Lung microvascular endothelial cell (primary cell): ENCODE data around the gene DIS3. TPM values are rescaled to one million over a fixed set of nuclear protein-coding genes. Genes with fewer than 3 reads are reported as not detected.
"Not testable (repeated sequence)": the region's sequence is repeated elsewhere in the genome, so short reads cannot be mapped to it uniquely, and the experiment has no call there.

Experiments used
- DNase-seq, 2 donors: peaks; one replicate each; pipeline versions ENCODE4 v3.0.0 to v3.0.0-alpha.2; 2010; ENCODE audit warnings: low read depth in 2 of 2
- total RNA-seq: library from RNA; depleted of rRNA; stranded (reverse); fragments of >200 nt; gene quantifications from 2 replicates; pipeline ENCODE4 v1.2.1, GENCODE V29; 2014

Gene DIS3, protein sequence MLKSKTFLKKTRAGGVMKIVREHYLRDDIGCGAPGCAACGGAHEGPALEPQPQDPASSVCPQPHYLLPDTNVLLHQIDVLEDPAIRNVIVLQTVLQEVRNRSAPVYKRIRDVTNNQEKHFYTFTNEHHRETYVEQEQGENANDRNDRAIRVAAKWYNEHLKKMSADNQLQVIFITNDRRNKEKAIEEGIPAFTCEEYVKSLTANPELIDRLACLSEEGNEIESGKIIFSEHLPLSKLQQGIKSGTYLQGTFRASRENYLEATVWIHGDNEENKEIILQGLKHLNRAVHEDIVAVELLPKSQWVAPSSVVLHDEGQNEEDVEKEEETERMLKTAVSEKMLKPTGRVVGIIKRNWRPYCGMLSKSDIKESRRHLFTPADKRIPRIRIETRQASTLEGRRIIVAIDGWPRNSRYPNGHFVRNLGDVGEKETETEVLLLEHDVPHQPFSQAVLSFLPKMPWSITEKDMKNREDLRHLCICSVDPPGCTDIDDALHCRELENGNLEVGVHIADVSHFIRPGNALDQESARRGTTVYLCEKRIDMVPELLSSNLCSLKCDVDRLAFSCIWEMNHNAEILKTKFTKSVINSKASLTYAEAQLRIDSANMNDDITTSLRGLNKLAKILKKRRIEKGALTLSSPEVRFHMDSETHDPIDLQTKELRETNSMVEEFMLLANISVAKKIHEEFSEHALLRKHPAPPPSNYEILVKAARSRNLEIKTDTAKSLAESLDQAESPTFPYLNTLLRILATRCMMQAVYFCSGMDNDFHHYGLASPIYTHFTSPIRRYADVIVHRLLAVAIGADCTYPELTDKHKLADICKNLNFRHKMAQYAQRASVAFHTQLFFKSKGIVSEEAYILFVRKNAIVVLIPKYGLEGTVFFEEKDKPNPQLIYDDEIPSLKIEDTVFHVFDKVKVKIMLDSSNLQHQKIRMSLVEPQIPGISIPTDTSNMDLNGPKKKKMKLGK
- 17.7 and 26.2 TPM in 2 replicates for total RNA-seq

DNA sequence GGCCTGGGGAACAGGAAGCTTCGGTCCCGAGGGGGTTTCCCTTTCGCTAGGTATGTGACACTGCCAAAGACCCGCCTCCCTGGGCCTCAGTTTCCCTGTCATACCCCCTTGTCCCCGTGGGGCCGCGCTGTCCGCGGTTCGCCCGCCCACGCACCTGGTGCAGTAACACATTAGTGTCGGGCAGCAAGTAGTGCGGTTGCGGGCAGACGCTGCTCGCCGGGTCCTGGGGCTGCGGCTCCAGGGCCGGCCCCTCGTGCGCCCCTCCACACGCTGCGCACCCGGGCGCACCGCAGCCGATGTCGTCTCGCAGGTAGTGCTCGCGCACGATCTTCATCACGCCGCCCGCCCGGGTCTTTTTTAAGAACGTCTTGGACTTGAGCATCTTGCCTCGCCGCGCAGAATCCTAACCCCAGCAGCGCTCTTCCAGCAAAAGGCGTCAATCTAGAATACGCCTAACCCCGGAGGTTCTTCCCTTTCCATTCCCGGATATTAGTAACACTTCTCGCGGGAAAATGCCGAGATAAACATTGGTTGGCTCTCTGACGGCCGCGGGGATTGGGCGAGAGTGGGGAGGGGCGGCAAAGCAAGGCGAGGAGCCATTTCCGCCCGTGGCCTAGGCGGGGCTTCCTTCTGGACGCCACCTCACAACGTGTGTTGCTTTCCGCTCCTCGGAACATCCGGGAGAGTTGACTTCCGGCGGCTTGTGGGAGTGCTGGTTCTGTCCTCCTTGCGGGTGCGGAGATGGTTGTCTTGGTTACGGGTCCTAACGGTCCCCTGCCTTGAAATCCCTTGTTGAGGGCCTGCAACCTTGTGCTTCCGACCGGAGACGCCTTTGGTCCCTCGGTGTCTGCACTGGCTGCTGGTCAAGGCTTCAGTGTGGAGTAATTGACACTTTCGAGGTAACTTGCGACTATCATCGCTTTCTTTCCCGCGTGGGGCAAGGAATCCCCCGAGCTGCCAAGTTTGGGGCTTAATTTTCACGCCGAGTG lies at the start of gene DIS3, which contains the start of gene PIBF1:
Gene DIS3, minus strand, starts transcription at position 450 of the 989 bp plus-strand sequence. Its CDS starts 68 bp downstream, at position 382.
Gene PIBF1, plus strand, starts transcription at position 683 of the 989 bp plus-strand sequence. CDS start 1,337 bp downstream, outside the sequence.
- DNase-seq: peak; percentile 96 to 98

DNA sequence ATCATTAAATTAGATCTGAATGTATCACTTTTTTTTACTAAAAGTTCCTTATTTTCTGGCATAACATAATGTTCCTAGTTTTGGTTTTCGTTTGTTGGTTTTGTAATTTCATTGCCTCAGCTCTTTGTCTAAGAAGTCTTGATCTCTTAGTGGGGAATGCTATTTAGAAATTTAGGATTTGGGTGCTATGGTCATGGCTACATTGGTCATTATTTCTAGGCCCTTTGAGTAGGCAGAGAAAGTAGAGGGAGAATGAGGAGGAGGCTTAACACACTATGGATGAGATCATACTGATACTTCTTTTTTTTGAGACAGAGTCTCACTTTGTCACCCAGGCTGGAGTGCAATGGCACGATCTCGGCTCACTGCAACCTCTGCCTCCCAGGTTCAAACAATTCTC lies 42.0 kb upstream of the DIS3 start:
- no peak for DNase-seq

DNA sequence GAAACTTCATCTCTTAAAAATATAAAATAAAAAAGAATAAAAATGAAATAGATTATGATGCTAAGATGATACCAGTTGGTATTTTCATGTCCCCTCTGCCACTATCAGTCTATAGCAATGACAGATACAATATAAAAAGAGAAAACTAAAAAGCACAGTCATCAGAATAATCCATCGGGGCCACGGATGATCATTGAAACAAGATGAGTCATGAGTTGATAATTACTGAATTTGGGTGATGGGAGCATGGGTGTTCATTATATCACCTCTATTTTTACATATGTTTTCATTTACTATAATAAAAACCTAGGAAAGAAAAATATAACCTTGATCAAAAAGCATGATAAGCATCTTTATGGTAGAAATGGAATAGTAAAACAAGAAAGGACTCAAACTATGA lies 41.4 kb upstream of the DIS3 start:
- no peak for DNase-seq

- no peak for DNase-seq
These were observed 39.2 kb upstream of the DIS3 start for GRCh38 chr13:72820898-72821279.

- peak in 1 of 2 donors; percentile 20 for DNase-seq
These were observed 38.6 kb upstream of the DIS3 start for GRCh38 chr13:72820156-72820897.

DNA sequence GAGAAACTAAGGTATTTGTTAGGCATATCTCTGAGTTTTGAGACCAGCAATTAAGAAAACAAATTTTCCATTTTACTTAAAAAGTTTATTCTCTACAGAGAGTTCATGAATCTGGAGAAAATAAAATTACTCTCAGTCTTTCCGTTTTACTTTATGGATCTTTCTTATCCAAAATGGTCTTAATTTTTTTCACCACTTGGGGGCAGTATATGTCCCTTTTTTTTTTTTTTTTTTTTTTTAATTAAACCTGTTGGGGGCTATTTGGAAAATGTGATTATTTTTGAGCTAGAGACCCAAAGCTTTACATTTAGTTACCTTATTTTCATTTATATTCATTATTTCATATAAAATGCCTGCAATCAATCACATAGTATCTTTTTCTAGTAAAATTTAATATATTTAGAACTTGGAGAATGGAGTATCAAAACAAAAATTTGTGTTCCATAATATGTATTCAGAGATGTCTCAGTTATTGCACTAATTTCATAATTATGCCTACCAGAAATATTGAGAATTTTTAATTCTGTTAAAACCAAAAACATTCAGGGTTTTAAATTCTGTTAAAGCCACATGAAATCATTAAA lies 27.3 kb upstream of the DIS3 start:
- DNase-seq: peak; percentile 6 to 36

GRCh38 chr13:72806514-72806913 lies 24.8 kb upstream of the DIS3 start:
- not testable (repeated sequence) for DNase-seq

DNA sequence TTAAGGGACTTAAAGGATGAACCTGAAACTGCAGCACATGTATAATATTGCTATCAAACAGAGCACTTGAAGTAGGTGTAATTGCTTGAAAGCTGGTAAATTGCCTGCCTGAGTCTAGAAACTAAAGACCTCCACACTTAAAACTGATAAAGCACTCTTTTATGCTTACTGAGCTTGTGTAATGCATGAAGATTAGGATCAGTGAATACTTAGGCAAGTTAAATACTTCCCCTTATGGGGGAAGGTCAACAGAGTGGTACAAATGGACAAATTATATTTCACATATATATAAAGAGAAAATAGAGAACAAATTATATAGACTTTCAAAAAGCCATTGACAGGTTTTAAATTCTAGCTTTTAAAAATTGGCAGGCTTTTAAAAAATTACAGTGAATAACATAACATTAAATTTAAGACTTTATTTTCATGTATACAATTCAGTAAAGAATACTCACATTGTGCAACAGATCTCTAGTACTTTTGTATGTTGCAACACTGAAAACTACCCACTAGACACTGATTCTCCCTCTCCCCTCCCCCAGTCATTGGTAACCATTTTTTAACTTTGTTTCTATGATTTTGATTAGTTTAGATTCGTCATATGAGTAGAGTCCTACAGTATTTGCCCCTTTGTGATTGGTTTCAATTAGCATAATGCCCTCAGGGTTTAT lies 24.1 kb upstream of the DIS3 start:
- no peak for DNase-seq

DNA sequence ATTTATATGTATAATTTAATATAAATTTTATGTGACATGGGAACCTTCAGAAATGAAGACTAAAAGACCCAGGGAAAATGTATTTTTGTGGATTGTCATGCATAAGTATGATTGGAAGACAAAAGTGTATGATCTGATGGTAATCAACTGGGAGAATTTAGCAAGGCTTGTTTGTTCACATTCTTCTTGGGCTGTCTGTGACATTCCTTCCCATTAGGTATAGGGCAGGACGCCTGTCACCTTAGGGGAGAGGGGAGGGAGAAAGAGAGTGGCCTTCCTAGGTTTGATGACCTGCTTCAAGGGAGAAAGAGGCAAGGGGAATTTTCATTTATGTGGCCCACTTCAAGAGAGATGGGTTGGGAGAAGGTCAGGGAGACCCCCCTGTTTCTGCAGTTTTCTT lies 22.6 kb upstream of the DIS3 start:
- no peak for DNase-seq

GRCh38 chr13:72798817-72799216 lies 17.1 kb upstream of the DIS3 start:
- DNase-seq: no peak

- DNase-seq: no peak
These were observed 10.9 kb upstream of the DIS3 start for GRCh38 chr13:72792640-72793039.

GRCh38 chr13:72788831-72789230 lies 7.1 kb upstream of the DIS3 start:
- no peak for DNase-seq

- not testable (repeated sequence) for DNase-seq
These were observed 3.0 kb upstream of the DIS3 start for GRCh38 chr13:72784679-72785078.

- peak; percentile 41 to 54 for DNase-seq
These were observed 1.0 kb upstream of the DIS3 start for GRCh38 chr13:72782717-72783116.

DNA sequence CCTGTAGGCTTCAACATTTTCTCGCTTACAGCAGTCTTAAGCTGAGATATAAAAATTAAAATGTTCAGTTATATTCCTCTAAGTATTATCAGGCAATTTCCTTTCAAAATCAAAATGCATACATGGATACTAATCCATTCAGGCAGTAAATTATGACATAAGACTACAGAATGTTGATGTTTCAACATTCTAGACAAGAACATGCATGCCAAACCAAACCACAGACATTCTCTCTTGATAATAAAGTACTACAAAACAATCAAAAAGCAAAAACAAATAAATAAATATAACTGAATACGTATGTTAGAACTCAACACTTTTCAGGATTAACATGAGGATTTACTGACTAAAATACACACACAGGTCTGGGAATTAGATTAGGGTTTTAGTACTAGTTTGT lies 7.7 kb downstream of the DIS3 start:
- no peak for DNase-seq

DNA sequence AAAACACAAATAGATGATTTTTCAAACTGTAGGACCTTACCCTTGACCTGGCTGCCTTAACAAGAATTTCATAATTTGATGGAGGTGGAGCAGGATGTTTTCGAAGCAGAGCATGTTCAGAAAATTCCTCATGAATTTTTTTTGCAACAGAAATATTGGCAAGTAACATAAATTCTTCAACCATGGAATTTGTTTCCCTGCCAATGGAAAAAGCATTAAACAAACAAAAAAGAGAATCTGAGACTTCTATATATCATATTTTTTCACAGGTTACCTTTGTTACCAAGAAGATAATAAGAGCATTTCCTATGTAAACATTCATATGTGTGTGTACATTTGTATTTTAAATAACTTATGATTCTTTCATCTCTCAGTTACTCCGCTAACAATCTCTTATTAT lies 18.3 kb downstream of the DIS3 start:
- peak in 1 of 2 donors; percentile 68 for DNase-seq

DNA sequence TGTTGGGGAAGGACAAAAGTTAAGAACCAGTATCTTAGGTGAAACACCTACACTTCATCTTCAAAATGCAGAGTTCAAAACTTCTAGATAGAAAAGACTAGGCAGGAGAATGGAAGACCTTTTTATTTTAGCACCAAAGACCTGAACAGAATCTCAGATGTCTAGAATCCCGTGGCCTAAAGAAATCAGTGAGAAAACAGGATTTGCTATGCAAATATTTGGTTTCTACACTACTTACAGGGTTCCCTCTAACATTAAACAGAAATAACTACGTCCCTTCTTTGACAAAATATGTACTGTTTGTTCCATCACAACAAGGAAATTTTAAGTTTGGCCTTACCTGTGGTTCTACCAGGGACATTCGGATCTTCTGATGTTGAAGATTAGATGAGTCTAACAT lies 21.5 kb downstream of the DIS3 start:
- DNase-seq: no peak

DNA sequence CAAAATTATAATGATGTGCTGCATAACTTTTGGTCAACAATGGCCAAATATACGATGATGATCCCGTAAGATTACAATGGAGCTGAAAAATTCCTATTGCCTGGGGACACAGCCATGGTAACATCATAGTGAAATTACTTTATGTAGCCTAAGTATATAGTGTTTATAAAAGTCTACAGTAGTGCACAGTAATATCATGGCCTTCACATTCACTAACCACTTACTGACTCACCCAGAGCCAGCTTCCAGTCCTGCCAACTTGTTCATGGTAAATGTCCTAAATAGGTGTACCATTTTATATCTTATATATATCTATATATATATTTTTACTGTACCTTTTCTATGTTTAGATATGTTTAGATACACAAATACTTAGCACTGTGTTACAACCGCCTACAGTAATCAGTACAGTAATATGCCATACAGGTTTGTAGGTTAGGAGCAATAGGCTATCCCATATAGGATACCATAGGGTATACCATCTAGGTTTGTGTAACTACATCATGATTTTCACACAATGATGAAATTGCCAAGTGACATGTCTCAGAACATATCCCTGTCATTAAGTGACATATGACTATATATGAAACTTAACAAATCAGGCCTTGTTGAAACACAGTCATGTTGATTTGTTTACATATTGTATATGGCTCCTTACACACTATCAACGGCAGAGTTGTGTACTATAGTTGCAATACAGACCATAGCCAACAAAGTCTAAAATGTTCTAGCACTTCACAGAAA lies 23.7 kb downstream of the DIS3 start:
- DNase-seq: no peak

GRCh38 chr13:72754111-72754510 lies 27.6 kb downstream of the DIS3 start:
- DNase-seq: no peak
